GM12878 (cell line): Measurements from ENCODE around the gene SLC37A2. TPM values are rescaled to one million over a fixed set of nuclear protein-coding genes. Genes with fewer than 3 reads are reported as not detected.

Source experiments
- ATAC-seq: fragments of 200-7000 bp; cut with Tn5 transposase; 3 replicates; pipeline ENCODE4 v1.9.1; 2020; ENCODE audit warnings: mild to moderate bottlenecking, moderate library complexity
- BruUV-seq: library from RNA; stranded (reverse); fragments of 400-500 nt; replicated peaks from 2 replicates; lab custom pipeline; 2021; lab: Mats Ljungman, UMichigan
- CTCF ChIA-PET: fragments of 300-600 bp; sonication (Branson Sonifier 250); formaldehyde crosslinking; extraction: SDS; loops from one replicate; lab custom pipeline; 2021; ENCODE audit warnings: inconsistent platforms; lab: Yijun Ruan, JAX
- POLR2A ChIA-PET: fragments of 350-600 bp; formaldehyde crosslinking; extraction: SDS; loops from one replicate; lab custom pipeline; 2021; ENCODE audit warnings: inconsistent platforms; lab: Charles Lee
- RAD21 ChIA-PET: fragments of 300-600 bp; sonication (Branson Sonifier 250); formaldehyde crosslinking; loops from one replicate; lab custom pipeline; 2023; ENCODE audit warnings: antibody characterized with exemption; ENCODE audit not compliant: unreplicated experiment; lab: Charles Lee
- SMC1A ChIA-PET: fragments of 300-600 bp; sonication (Branson Sonifier 250); formaldehyde crosslinking; loops from one replicate; lab custom pipeline; 2023; ENCODE audit not compliant: unreplicated experiment, uncharacterized antibody; lab: Charles Lee
- DNase-seq: peaks from one replicate; pipeline ENCODE4 v3.0.0-alpha.2; 2011; ENCODE audit warnings: low read depth, low spot score
- FAIRE-seq: peaks from 3 replicates; lab custom pipeline; 2011; peaks lifted over from hg19 to GRCh38; lab: Jason Lieb, UNC
- H2AFZ ChIP-seq: 2 replicates; pipeline ENCODE4 v1.6.0; 2011; ENCODE audit warnings: low read depth, low read length, control low read depth; ENCODE audit not compliant: control insufficient read depth
- H3K27ac ChIP-seq: 2 replicates; pipeline ENCODE4 v1.5.1; 2011; ENCODE audit warnings: control low read depth; ENCODE audit not compliant: control insufficient read depth, insufficient read depth
- H3K27me3 ChIP-seq, 2 experiments: replicated peaks in 1 of 2; 2 replicates each; pipeline versions ENCODE4 v1.6.0 to v1.6.1; 2011; ENCODE audit warnings: low read length in 1 of 2; ENCODE audit not compliant: control insufficient read depth in 2 of 2, insufficient read depth in 2 of 2
- H3K36me3 ChIP-seq, 2 experiments: 2 replicates each; pipeline ENCODE4 v1.5.1; 2011; ENCODE audit warnings: low read length in 1 of 2; ENCODE audit not compliant: control insufficient read depth in 2 of 2, insufficient read depth in 2 of 2
- H3K4me1 ChIP-seq: 2 replicates; pipeline ENCODE4 v1.6.1; 2011; ENCODE audit warnings: mild to moderate bottlenecking, low read length, moderate library complexity, mixed read lengths; ENCODE audit not compliant: control insufficient read depth, insufficient read depth
- H3K4me2 ChIP-seq: 2 replicates; pipeline ENCODE4 v1.6.0; 2011; ENCODE audit warnings: control low read depth; ENCODE audit not compliant: control insufficient read depth, insufficient read depth
- H3K4me3 ChIP-seq: fragments of 200-600 bp; sonication (generic); 2 replicates; pipeline ENCODE4 v1.5.1; 2016
- H3K79me2 ChIP-seq: 2 replicates; pipeline ENCODE4 v1.6.0; 2011; ENCODE audit warnings: low read length; ENCODE audit not compliant: control insufficient read depth, insufficient read depth
- H3K9ac ChIP-seq: 2 replicates; pipeline ENCODE4 v1.8.0; 2011; ENCODE audit warnings: low read length, control low read depth, mixed read lengths; ENCODE audit not compliant: control insufficient read depth, insufficient read depth
- H3K9me3 ChIP-seq: replicated peaks from 3 replicates; pipeline ENCODE4 v1.5.1; 2011; ENCODE audit warnings: mild to moderate bottlenecking, low read length; ENCODE audit not compliant: control insufficient read depth, insufficient read depth
- H4K20me1 ChIP-seq: 2 replicates; pipeline ENCODE4 v1.6.0; 2011; ENCODE audit not compliant: control insufficient read depth, insufficient read depth
- BMI1 ChIP-seq: fragments of 450-650 bp; IDR thresholded peaks from 2 replicates; pipeline ENCODE4 v1.6.1; 2016; ENCODE audit warnings: mild to moderate bottlenecking, moderate library complexity, borderline replicate concordance
- CEBPZ ChIP-seq: fragments of 150-350 bp; IDR thresholded peaks from 2 replicates; pipeline ENCODE4 v1.6.1; 2016; ENCODE audit warnings: low read depth, low read length
- HDAC6 ChIP-seq: fragments of 200-600 bp; sonication (generic); IDR thresholded peaks from one replicate; pipeline ENCODE4 v1.8.0; 2017; ENCODE audit warnings: antibody characterized with exemption; ENCODE audit not compliant: unreplicated experiment
- JUNB ChIP-seq: IDR thresholded peaks from 2 replicates; pipeline ENCODE4 v1.6.1; 2016; ENCODE audit warnings: antibody characterized with exemption, mild to moderate bottlenecking
- JUND ChIP-seq: IDR thresholded peaks from 2 replicates; pipeline ENCODE4 v1.6.1; 2012; ENCODE audit warnings: low read depth, mild to moderate bottlenecking, low read length, improper control_type of control experiment, moderate library complexity
- KAT2A ChIP-seq: conservative IDR thresholded peaks from 2 replicates; pipeline ENCODE4 v1.6.1; 2011; ENCODE audit warnings: low read depth, low read length; ENCODE audit not compliant: control insufficient read depth
- PKNOX1 ChIP-seq: fragments of 450-650 bp; IDR thresholded peaks from 2 replicates; pipeline ENCODE4 v1.6.1; 2016; ENCODE audit warnings: mild to moderate bottlenecking
- POLR2AphosphoS2 ChIP-seq: IDR thresholded peaks from 2 replicates; pipeline ENCODE4 v1.6.1; 2011; ENCODE audit warnings: low read depth, mild to moderate bottlenecking, low read length, improper control_type of control experiment, moderate library complexity
- RUNX3 ChIP-seq: IDR thresholded peaks from 2 replicates; pipeline ENCODE4 v1.6.1; 2012; ENCODE audit warnings: low read length, inconsistent platforms
- SUZ12 ChIP-seq: fragments of 200-600 bp; sonication (generic); IDR thresholded peaks from one replicate; pipeline ENCODE4 v1.6.1; 2018; ENCODE audit warnings: antibody characterized with exemption, mild to moderate bottlenecking; ENCODE audit not compliant: unreplicated experiment
- TCF7 ChIP-seq: IDR thresholded peaks from 2 replicates; pipeline ENCODE4 v1.6.1; 2014; ENCODE audit warnings: antibody characterized with exemption, borderline replicate concordance
- WGBS: methylation state at CpG from one replicate; pipeline ENCODE4 v1.1.6; 2016; ENCODE audit warnings: low lambda C conversion rate; ENCODE audit not compliant: insufficient replicate concordance, insufficient coverage; ENCODE audit errors: missing lambda C conversion rate; 5-methylcytosine and 5-hydroxymethylcytosine counted together
- in situ Hi-C: fragments of 300-500 bp; cut with MboI; formaldehyde crosslinking; loops from 9 replicates; pipeline ENCODE4 v1.14.3; 2018; ENCODE audit warnings: mixed read lengths
- intact Hi-C: fragments of 100-400 bp; cut with micrococcal nuclease; formaldehyde crosslinking; loops from one replicate; pipeline ENCODE4 v1.14.2; 2022; ENCODE audit not compliant: unreplicated experiment
- polyA plus RNA-seq, 11 experiments: library from polyadenylated mRNA; depleted of rRNA in 4 of 11; unstranded in 6 of 11; stranded (reverse) in 5 of 11; fragments of >200 nt; fragmentation: Nextera tagmentation in 4 of 11; fragmentation: Illumina TruSeq in 1 of 11; extraction: Ambion mirVana in 4 of 11; extraction: Trizol in 1 of 11; gene quantifications; 1 replicate in 1 of 11; 2 replicates in 10 of 11; pipeline versions ENCODE4 v1.2.1 to v1.2.3, GENCODE V29; 2011 to 2016; ENCODE audit warnings: inconsistent platforms in 2 of 11, missing spikeins in 2 of 11, low read depth in 1 of 11
- total RNA-seq, 4 experiments: library from RNA; depleted of rRNA in 3 of 4; stranded (reverse); fragments of >200 nt in 3 of 4; fragmentation: Illumina TruSeq in 1 of 4; extraction: Trizol in 1 of 4; gene quantifications; 2 replicates each; pipeline versions ENCODE4 v1.2.1 to v1.2.3, GENCODE V29; 2013 to 2021
- TF ChIP-seq, protein P1 (sequence below): fragments of 450-650 bp; IDR thresholded peaks from 2 replicates; pipeline ENCODE4 v1.6.1; 2017; ENCODE audit warnings: antibody characterized with exemption, mild to moderate bottlenecking, moderate library complexity
- TF ChIP-seq, protein P2 (sequence below): fragments of 450-650 bp; IDR thresholded peaks from 2 replicates; pipeline ENCODE4 v1.6.1; 2017; ENCODE audit warnings: mild to moderate bottlenecking

The SLC37A2 gene
- total and polyA plus RNA-seq, 10 of the 15 experiments (the other 5 are each of a cell fraction or from before 2014, with no cell fraction given) = 0.26 to 9.8 (median 2.0) TPM

- no peak for TF ChIP-seq CEBPZ
- no peak for TF ChIP-seq JUND
- TF ChIP-seq, all 136 proteins: peak for 0
These were observed 20.9 kb downstream of the SLC37A2 start (continued) for GRCh38 chr11:125084057-125084416.

DNA sequence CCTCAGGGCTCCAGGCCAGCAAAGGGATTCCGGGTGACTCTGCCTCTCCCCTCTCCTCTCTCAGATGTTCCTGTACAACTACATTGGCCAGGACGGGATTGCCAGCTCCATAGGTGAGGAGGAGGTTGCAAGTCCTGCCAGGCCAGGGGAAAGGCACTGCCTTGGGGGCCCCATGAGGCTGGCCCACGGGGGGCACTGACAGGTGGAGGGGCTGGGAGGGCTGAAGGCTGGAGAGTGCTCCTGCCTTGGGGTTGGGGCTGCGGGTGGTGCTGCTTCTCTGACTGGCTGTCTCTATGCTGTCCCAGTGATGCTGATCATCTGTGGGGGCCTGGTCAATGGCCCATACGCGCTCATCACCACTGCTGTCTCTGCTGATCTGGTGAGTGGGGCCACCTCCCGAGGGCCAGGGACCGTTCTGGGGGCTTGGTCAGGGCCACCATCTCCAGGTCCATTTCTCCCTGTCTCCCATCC, 21.7 kb downstream of the SLC37A2 start:
- Histone ChIP-seq H3K4me3 (no peak overlapping the region), H3K4me1 (no peaks in the 10 kb centered on the region), H3K36me3 (peaks cover 0 to 2% of the 10 kb centered on the region in 2 experiments; a peak in 1 of 4 replicates), H3K9ac (no peak overlapping the region), H3K4me2 (no peak overlapping the region)
- WGBS = 55% methylated on average over 8 of the region's 8 CpGs
- ChIA-PET POLR2A (interaction anchor here (0.7 kb wide), 1 partner anchor 419 kb away, joined by 4 read pairs; no protein-coding TSS in a partner anchor), RAD21 (no interaction called here)
- no TSS peak for BruUV-seq
- no peak for ATAC-seq
- TF ChIP-seq PKNOX1 = no peak
- TF ChIP-seq HDAC6 = no peak
- no peak for TF ChIP-seq BMI1
- TF ChIP-seq SUZ12 = no peak
- TF ChIP-seq POLR2AphosphoS2 = no peak
- TF ChIP-seq, protein P1, sequence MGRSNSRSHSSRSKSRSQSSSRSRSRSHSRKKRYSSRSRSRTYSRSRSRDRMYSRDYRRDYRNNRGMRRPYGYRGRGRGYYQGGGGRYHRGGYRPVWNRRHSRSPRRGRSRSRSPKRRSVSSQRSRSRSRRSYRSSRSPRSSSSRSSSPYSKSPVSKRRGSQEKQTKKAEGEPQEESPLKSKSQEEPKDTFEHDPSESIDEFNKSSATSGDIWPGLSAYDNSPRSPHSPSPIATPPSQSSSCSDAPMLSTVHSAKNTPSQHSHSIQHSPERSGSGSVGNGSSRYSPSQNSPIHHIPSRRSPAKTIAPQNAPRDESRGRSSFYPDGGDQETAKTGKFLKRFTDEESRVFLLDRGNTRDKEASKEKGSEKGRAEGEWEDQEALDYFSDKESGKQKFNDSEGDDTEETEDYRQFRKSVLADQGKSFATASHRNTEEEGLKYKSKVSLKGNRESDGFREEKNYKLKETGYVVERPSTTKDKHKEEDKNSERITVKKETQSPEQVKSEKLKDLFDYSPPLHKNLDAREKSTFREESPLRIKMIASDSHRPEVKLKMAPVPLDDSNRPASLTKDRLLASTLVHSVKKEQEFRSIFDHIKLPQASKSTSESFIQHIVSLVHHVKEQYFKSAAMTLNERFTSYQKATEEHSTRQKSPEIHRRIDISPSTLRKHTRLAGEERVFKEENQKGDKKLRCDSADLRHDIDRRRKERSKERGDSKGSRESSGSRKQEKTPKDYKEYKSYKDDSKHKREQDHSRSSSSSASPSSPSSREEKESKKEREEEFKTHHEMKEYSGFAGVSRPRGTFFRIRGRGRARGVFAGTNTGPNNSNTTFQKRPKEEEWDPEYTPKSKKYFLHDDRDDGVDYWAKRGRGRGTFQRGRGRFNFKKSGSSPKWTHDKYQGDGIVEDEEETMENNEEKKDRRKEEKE = no peak
- no peak for TF ChIP-seq JUNB
- TF ChIP-seq, protein P2, sequence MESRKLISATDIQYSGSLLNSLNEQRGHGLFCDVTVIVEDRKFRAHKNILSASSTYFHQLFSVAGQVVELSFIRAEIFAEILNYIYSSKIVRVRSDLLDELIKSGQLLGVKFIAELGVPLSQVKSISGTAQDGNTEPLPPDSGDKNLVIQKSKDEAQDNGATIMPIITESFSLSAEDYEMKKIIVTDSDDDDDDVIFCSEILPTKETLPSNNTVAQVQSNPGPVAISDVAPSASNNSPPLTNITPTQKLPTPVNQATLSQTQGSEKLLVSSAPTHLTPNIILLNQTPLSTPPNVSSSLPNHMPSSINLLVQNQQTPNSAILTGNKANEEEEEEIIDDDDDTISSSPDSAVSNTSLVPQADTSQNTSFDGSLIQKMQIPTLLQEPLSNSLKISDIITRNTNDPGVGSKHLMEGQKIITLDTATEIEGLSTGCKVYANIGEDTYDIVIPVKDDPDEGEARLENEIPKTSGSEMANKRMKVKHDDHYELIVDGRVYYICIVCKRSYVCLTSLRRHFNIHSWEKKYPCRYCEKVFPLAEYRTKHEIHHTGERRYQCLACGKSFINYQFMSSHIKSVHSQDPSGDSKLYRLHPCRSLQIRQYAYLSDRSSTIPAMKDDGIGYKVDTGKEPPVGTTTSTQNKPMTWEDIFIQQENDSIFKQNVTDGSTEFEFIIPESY = no peak
- TF ChIP-seq KAT2A = no peak
- no peak for TF ChIP-seq RUNX3
- TF ChIP-seq TCF7 = no peak
- TF ChIP-seq, all 136 proteins: peak for 0
- H3K79me2 ChIP-seq = no peaks in the 10 kb centered on the region
- intact Hi-C loops (no loop called here), in situ Hi-C loops (no loop called here)
- no peak overlapping the region for H2AFZ ChIP-seq
- ChIA-PET SMC1A (interaction anchor here (0.9 kb wide), 1 partner anchor 27 kb away, joined by 3 read pairs; the partner anchor contains the start of gene TMEM218), CTCF (interaction anchor here (1.3 kb wide), 1 partner anchor 12 kb away, joined by 3 read pairs; no protein-coding TSS in a partner anchor)
- no peaks in the 10 kb centered on the region for H3K27me3 ChIP-seq
- H3K27ac ChIP-seq = no peak overlapping the region
- no peak for FAIRE-seq
- DNase-seq = no peak
- H4K20me1 ChIP-seq = no peaks in the 10 kb centered on the region
- H3K9me3 ChIP-seq = no peaks in the 10 kb centered on the region
